DMS 273 treated with DMSO at 0.1 percent for 48 hours (cell line): Measurements from ENCODE around the gene ATP5PD.
"Not testable (repeated sequence)": the region's sequence is repeated elsewhere in the genome, so short reads cannot be mapped to it uniquely, and the experiment has no call there.

Experiments
- DNase-seq: peaks from one replicate; lab custom pipeline; 2025; lab: John Stamatoyannopoulos, UW

ATP5PD gene

GRCh38 chr17:75077496-75078283 lies 30.9 kb upstream of the ATP5PD start:
- DNase-seq: no peak

- no peak for DNase-seq
Observed at GRCh38 chr17:75077072-75077495, 30.3 kb upstream of the ATP5PD start.

DNA sequence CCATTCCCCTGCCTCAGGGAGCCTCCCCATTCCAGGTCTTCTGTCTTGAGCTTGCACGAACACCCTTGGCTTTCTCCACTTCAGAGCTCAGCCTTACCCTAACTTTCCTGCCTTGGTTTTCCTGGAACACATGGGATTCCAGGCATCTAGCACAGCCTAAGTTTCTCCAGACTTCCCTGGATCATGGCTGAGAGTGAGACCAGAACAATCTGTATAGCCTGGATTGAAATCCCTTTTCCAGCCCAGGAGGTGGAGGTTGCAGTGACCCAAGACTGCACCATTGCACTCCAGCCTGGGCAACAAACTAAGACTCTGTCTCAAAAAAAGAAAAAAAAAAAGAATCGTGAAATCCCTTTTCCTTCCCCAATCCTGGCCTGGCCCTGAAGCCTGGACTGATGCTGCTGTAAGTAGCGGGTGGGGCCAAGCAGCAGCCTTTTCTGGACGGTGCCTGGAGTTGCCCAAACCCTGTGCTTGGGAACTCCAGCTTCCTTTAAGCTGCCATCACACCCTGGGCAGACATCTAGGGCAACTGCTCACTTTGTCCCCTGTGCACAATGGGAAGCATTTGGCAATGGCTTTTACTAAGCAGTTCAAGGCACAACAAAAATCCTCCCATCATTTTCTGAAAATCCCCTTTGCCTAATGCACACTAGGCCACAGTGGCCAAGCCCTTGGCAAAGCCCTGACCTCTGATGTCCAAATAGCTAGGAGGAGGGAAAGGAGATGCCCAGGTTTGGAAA lies 29.0 kb upstream of the ATP5PD start:
- DNase-seq: no peak

GRCh38 chr17:75074532-75074931 lies 27.8 kb upstream of the ATP5PD start:
- no peak for DNase-seq

GRCh38 chr17:75073618-75074047 lies 26.9 kb upstream of the ATP5PD start:
- DNase-seq: no peak

DNA sequence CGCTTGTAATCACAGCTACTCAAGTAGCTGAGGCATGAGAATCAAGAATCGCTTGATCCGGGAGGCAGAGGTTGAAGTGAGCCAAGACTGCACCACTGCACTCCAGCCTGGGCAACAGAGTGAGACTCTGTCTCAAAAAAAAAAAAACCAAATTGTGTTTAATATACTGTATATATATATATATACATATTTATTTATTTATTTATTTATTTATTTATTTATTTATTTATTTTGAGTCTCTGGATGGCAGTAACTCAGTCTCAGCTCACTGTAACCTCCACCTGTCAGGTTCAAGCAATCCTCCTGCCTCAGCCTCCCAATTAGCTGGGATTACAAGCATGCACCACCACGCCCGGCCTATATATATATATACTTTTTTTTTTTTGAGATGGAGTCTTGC lies 26.1 kb upstream of the ATP5PD start:
- not testable (repeated sequence) for DNase-seq

DNA sequence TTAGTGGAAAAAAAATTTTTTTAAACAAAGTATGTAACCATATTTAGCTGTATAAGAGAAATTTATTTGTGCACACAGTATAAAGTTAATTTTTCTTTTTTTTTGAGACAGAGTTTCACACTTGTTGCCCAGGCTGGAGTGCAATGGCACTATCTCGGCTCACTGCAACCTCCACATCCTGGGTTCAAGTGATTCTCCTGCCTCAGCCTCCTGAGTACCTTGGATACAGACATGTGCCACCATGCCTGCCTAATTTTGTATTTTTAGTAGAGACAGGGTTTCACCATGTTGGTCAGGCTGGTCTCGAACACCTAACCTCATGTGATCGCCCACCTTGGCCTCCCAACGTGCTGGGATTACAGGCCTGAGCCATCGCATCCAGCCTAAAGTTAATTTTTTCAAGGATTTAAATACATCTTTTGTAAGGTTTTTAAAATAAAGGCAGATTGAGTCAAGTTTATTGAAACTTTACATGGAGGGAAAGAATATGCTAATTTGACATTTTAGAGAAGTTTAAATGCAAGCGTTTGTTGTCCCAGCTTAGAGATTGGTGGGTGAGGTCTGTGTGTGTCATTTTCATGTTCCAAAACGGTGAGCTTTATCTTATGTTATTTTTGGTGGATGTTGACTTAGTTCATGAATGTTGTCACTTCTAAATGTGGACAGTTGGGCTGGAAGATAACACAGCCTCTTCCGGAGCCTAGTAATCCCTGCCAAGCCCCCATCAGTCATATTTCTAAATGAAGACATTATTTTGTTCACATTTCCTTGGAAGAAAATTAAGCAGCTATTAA lies 24.9 kb upstream of the ATP5PD start:
- not testable (repeated sequence) for DNase-seq

GRCh38 chr17:75069783-75070182 lies 23.0 kb upstream of the ATP5PD start:
- no peak for DNase-seq

GRCh38 chr17:75068750-75069149 lies 22.0 kb upstream of the ATP5PD start:
- DNase-seq: no peak

- DNase-seq: no peak
Observed at GRCh38 chr17:75067856-75068255, 21.1 kb upstream of the ATP5PD start.

- no peak for DNase-seq
Observed at GRCh38 chr17:75065562-75066151, 18.9 kb upstream of the ATP5PD start.

DNA sequence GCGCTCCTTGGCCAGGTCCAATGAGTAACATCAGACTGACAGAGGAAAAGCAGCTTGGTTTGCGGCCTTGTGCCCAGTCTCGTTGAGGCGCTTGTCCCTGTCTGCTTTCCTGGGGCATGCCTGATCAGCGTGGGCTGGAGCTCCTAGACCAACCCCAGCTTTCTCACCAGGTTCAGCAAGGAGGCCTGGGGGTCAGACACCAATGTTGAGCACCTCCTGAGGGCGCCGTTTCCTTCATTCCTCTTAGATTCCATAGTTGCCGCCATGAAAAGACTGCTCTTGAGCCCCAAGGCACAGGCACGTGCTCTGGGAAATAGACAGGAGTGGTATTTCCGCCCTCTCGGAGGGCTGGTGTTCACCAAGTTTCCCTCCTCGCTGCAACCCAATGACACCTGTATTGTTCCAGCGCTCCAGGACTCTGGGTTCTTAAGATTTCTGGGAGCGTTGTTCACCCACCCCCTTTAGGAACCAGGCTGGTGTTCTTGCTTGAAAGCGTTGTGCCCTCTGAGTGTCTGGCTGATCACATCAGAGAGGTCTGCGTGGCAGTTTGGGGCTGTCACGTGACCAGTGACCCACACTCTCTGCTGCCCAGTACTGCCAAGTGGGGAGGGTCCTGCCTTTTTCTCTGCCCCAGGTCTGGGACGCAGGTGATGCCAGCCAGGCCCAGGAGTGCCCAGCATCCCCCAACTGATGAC lies 18.2 kb upstream of the ATP5PD start:
- no peak for DNase-seq

DNA sequence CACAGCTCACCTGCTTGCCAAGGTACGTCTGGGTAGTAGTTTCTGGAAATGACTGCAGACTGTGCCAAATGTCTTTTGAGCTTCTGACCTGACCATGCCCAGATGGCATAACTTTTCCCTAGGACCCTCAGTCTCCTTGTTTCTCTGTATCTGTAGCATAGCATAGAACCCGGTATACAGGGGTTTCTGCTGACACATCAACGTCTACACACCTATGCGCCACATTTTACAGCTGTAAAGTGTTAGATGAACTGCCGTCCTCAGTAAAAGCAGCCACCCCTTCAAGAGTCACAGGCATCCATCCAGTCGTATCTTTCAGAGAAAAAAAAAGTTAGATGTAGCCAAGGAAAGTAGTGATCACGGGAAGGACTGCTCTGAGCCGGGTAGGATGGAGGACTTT lies 17.7 kb upstream of the ATP5PD start:
- no peak for DNase-seq

DNA sequence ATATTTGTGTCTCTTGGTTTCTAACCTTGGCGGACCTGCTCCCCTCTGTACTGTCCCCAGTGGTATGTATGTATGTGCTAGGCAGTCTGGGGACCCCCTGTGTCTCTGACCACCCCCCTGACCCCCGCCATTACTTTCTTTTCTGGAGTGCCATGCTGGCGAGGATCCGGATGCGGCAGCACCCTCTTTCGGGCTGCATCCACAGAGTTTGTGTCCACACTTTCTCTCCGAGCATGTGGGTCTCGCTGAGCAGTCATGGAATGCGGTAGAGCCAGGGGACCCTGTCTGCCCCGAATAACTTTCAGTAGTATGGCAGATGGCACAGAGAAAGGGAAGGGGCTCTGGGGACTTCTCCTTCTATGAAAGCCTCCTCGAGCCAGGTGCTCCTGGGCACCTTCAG lies 17.3 kb upstream of the ATP5PD start:
- no peak for DNase-seq

GRCh38 chr17:75063626-75064025 lies 16.9 kb upstream of the ATP5PD start:
- no peak for DNase-seq

DNA sequence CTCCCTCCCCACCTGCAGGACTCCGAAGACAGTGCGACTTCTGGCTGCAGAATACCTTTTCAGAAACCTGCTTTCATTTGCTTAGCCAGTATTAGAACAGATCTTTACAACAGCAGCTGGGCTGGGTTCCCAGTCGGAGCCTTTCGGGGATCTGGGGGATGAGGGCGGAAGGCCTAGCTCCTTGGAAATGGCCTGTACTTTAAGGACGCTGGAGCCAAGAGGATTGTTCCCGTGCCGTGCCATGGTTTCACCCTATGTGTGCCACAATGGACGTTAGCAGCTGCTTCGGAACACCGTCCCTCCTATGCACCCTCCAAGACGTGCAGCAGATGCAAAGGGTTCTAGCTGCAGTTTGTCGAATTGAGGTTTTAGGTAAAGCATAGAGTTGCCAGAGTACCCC lies 16.4 kb upstream of the ATP5PD start:
- no peak for DNase-seq

- no peak for DNase-seq
Observed at GRCh38 chr17:75061618-75062017, 14.8 kb upstream of the ATP5PD start.

DNA sequence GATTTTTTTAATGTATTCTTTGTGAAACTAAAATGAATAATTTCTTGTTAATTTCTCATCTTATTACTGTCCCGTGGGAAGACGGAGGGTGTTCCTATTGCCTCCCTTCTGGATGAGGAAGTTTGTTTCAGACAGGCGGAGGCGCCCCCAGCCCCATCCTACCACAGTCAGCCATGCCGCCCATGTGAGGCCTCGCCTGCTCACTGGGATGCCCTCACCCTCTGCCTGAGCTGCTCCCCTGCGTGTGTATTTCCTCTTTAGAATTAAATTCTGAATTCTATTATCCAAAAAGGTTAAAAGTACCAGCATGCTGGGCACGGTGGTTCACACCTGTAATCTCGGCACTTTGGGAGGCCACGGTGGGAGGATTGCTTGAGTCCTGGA lies 14.3 kb upstream of the ATP5PD start:
- no peak for DNase-seq

GRCh38 chr17:75060434-75061054 lies 13.8 kb upstream of the ATP5PD start:
- DNase-seq: peak; percentile 85

- DNase-seq: peak; percentile 78
Observed at GRCh38 chr17:75059369-75060345, 12.9 kb upstream of the ATP5PD start.
